GM21786 (cell line): ENCODE results near the gene TAAR8.
A peak's percentile ranks its signal among the peaks of the same experiment; 100 is the strongest.
"Not testable (repeated sequence)": the region's sequence is repeated elsewhere in the genome, so short reads cannot be mapped to it uniquely, and the experiment has no call there.

Source experiments
- ATAC-seq: cut with Tn5 transposase; IDR thresholded peaks from one replicate; pipeline ENCODE4 v1.9.1; 2021; ENCODE audit not compliant: unreplicated experiment

The TAAR8 gene, protein sequence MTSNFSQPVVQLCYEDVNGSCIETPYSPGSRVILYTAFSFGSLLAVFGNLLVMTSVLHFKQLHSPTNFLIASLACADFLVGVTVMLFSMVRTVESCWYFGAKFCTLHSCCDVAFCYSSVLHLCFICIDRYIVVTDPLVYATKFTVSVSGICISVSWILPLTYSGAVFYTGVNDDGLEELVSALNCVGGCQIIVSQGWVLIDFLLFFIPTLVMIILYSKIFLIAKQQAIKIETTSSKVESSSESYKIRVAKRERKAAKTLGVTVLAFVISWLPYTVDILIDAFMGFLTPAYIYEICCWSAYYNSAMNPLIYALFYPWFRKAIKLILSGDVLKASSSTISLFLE

DNA sequence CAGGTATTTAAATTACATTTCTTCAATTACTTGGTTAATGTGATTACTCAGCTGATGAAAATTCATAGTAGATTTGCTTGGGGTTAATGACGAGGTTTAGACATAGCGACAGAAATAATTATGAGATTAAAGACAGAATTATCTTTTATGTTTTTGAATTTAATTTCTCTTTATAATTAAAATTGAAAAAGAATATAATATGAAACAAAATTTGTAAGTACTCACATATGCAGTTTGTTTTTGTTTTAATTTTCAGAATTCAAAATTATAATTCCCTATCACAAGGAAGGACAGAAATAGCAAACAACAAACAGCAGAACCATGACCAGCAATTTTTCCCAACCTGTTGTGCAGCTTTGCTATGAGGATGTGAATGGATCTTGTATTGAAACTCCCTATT lies at the start of gene TAAR8:
TSS of gene TAAR8 (plus strand) at position 301 of the 400 bp plus-strand sequence. CDS start at position 322, 21 bp downstream.
- ATAC-seq: no peak

DNA sequence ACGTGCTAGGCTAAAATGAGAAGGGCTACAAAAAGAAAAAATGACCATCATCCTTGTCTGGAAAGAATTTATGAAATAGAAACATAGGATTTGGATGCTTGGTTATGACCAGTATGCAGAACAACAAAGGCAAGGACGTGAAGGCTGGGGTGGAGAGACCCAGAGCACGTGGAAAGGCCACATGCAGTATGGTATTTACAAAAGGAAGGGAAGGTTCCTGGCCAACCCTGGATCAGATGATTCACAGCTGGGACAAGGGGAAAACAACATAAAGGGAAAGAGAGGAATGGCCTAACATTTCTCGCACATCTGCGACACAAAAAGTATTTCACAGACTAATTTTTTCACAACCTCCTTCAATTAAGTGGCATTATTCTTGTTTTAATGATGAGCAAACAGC lies 47.7 kb upstream of the TAAR8 start:
- no peak for ATAC-seq

DNA sequence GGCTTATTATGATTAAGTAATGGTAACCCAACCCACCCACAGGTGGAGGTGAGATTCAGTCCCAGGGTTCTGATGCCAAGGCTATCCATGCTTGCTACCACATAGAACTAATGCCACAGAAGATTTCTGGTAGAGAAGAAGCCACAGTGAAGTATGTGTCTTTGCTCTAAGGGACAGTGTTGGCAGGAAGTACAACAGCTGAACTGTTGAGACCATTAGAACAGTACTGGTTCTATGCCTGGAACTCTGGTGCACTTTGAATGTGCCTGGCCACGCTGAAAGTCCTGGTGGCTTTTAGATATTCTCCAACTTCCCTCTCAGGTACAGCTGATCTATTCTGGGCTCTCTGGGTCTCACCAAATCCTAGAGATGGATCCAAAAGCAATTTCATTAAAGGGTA lies 47.3 kb upstream of the TAAR8 start:
- no peak for ATAC-seq

DNA sequence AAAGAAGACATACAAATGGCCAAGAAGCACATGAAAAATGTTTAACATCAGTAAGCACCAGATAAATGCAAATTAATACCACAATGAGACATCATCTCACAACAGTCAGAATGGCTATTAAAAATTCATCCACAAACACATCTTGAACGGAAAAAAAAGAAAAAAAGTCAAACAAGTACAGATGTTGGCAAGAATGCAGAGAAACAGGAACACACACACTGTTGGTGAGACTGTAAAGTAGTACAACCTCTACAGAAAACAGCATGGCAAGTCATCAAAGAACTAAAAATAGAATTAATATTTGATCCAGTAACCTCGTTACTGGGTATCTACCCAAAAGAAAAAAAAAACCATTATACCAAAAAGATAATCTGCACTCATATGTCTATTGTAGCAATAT lies 46.0 kb upstream of the TAAR8 start:
- no peak for ATAC-seq

DNA sequence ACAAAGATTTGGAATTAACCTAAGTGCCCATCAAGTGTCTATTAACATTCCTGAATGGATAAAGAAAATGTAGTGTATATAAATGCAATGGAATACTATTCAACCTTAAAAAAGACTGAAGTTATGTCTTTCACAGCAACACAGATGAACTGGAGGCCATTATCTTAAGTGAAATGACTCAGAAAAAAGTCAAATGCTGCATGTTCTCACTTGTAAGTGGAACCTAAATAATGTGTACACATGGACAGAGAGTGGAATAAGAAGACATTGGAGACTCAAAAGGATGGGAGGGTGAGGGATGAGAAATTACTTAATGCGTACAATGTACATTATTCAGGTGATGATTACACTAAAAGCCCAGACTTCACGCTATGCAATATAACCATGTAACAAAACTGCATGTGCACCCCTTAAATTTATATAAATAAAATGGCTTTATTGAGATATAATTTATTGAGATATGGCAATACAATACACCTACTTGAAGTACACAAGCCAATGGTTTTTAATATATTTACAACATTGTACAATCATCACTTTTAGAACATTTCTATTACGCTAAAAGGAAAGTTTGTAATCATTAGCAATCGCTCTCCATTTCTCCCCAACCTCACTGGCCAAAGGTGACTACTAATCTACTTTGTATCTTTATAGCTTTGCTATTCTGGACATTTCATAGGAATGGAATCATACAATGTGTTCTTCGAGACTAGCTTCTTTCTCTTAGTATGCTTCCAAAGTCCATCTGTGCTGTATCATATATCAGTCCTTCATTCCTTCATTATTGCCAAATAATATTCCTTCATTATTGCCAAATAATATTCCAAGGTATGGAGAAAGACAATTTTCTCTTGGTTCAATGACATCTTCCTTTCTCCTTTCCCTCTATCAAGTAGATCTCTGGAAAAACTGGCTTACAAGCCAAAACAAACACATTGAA lies 45.3 kb upstream of the TAAR8 start:
- ATAC-seq: no peak

DNA sequence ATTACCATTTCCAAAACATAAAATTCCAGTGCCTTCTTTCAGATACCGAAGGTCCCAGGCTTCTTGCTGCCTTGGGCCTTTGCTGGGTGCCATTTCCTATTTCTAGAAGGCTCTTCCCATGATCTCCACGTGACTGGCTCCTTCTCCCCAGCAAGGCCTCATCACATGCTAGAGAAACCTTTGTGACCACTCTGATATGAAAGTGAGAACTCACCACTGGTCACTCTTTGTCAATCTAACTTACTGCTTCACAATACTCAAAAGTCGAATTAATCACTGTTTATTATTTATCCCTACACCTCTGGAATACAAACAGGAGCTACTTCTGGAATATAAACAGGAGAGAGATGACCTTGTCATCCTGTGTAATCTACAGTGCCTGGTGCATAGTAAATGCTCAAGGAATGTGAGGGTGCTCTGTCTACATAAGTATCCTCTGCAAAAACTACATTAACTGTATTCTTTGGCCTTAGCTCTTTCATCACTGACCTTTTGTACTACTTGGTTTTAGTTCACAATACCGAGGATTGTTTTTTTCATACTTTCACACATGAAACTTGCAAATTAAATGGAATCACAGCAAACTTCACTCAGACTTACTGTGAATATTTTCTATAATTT lies 41.2 kb upstream of the TAAR8 start:
- ATAC-seq: no peak

DNA sequence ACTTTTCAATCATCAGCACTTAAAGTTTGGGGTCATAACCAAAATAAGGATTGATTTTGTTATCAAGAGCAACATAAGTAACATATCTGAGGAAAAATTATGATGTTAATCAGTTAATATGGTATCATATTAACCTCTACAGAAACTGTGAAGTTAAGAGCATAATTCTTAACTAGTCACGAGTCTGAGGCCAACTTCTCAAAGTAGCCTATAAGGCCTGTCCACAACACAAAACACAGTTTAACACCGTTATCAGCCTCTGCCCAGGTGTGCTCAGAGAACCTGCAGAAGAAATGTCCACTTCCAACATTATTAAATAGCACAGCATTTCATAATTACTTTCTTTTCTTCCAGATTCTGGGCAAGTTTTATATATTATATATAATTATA lies 40.6 kb upstream of the TAAR8 start:
- ATAC-seq: peak; percentile 25

DNA sequence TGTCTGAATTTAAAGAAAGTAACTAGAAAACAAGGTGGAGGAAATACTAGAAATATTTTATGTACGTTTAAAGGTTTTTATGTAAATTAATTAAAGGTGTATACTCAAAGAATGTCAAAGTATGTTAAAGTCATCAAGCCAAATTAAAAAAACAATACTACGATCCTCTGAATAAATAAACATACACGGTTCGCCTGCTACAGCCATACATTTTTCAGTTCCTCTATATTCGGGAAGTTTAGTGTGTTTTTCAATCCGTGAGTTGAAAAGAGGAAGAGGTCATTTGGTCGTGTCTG lies 40.2 kb upstream of the TAAR8 start:
- no peak for ATAC-seq

DNA sequence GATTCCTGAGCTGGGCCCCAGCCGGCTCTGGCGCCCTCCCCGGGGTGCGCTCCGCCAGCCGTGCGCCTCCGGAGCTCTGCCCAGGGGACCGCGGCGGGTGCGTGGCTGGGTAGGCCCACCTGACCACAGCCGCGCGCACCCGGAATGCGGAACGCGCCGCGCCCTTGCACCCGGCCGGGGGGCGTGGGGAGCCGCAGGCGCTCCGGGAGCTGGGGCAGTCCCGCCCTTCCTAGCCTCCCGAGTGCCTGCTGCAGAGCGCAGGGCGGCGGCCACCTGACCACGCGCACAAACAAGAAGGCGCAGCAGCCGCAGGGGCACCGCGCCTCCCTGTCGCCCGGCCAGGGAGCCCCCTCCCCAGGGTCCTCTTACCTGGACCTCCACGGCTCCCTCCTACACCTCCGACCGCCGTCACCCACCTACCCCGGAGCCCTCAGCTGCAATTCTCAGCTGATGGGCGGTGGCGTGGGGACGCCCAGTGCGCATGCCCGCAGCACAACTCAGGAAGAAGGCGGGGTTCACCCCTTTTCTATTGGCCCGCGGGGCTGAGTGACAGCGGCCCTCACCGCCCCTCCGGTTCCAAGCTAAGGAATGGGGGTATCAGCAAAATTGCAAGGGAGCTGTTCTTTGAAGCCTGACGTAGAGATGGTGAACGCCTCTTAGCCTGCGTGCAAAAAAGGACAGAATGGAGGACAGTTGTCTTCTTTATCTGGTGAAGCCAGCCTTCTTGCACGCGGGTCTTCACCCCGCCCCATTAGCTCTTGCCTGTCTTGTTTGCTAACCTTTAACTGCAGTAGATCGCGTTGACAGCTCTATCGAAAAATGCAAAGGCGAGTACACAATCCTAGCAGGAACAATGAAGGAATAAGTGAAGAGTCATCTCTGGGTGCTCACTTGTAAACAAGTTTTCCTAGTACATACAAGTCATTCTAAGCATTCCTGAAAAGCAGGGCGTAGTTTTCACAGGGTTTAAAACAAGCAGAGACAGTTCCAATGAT lies 39.5 kb upstream of the TAAR8 start, which contains the start of gene STX7:
TSS of gene STX7 (minus strand) at position 479 of the 995 bp plus-strand sequence. CDS start 9,586 bp downstream, outside the sequence.
- ATAC-seq: peak; percentile 84

DNA sequence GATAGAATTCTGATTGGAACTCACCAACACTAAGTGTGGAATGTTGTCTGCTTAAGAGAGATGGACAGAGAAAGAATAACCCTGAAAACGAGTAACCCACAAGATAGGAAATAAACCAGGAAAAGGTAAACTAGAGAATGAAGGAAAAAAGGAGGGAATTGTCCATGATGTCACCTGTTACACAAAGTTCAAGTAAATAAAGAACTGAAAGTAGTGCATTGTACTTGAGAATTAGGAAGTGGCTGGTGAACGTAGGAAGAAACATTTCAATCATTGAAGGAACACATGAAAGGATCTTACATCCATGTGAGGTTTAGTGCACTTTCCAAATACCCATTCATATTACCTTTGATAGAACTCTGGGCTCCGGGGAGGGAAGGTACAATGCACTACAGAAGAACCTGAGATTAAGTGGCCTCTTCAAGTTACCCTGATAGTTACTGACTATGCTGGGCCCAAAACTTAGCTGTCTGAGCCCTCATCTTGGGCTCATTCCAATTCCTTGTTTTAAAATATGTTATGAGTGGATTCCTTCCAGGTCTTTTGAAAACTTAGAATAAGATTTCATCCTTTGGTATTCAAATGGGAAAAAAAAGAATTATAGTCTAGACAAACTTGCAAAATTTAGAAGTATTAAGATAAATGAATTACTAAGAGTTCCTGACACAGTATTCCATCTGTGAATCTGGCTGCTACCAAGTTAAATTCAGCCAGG lies 38.5 kb upstream of the TAAR8 start:
- ATAC-seq: no peak

DNA sequence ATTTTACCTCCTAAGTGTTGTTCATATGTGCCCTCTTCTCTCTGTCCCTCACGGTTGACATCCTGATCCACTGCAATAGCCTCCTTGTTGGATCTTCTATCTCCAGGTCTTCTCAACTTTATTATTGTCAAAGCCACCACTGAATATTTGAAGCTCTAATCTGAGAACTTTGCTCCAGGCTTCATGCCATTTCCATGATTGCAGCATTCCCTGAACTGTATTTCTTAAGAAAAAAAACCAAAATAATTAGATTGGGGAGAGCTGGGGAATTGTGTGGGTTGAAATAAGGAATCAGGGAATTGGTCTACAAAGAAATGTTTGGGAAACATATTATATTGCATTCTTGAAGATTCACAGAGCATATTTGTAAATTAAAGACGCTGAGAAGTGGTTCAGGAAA lies 37.1 kb upstream of the TAAR8 start:
- ATAC-seq: no peak

DNA sequence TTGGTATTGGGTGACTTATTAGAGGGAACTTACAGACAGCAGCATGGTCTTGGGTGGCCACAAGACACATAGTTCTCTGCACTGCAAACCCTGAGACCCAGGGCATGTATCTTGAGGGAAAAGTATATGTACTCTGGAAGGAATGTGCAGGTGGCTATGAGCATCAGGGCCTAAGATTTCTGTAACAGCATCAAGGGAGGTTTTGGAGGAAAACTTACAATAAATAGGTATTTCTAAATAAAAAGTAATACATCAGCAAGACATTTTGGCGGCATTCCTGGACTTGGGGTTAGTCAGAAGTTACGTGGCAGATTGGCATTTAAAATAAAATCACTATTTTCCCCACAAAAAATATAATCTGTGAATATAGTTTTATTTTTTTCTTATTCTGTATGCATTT lies 31.5 kb upstream of the TAAR8 start:
- no peak for ATAC-seq

DNA sequence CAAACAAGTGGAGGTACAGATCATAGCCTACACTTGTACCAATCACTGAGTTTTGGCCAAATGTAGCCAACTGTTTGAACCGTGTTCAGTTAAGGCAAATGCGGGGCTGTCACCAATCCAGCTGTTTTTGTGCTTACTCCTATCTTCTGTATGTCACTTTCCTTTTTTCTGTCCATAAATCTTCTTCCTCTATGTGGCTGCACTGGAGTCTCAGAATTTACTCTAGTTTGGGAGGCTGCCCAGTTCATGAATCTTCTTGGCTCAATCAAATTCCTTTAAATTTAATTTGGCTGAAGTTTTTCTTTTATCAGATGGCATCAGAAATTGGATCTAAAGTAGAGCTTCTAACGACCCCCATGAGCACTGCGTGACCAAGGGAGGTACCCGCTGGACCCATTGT lies 27.8 kb upstream of the TAAR8 start:
- no peak for ATAC-seq

DNA sequence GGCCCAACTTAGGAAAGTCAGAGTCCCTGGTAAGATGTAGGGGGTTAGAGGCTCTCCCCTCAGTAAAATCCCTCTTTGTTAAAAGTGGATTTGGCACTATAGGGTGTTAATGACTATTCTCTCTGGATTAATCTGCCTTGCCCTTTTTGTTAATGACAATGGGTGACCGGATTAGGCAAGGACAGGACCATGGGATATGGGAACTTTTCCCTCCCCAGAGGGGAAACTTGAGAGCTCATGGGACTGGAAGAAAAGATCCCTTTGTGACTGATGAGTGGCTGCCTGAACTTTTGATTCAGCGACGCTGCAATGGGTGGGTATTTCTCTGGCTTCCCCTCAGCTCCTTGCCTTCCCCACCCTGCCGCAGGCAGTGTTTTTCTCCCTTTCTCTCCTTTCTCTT lies 26.6 kb upstream of the TAAR8 start:
- ATAC-seq: no peak

DNA sequence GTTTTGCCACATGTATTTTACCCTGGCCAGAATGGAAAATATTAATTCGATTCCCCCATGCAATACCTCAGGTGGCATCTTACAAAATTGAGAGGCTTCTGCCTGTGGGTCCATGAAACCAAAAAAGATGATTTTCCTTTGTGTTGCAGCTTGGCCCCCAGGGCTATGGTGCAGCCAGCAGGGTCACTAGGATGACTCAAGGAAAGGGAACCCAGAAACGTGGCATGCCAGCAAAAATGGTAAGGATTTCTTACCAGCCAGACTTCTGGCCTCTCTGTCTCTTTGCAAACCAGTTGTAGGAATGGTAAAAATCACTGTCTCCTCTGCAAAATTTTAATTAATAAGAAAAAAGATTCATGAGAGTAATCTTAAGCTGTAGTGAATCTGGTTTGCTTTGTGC lies 26.0 kb upstream of the TAAR8 start:
- no peak for ATAC-seq

DNA sequence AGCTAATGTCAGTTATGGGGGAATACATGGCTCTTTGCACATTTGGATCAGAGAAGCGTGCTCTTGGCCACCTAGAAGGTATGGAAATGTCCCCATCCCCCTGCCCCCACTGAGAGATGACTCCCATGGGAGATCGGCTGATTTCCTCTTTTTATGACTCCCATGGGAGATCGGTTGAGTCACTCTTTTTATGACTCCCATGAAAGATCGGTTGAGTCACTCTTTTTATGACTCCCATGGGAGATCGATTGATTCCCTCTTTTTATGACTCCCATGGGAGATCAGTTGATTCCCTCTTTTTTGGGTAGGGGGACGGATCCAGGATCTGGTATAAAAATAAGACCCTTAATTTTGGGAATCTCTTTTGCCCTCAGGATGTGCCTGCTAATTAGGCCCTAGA lies 24.7 kb upstream of the TAAR8 start:
- ATAC-seq: no peak

DNA sequence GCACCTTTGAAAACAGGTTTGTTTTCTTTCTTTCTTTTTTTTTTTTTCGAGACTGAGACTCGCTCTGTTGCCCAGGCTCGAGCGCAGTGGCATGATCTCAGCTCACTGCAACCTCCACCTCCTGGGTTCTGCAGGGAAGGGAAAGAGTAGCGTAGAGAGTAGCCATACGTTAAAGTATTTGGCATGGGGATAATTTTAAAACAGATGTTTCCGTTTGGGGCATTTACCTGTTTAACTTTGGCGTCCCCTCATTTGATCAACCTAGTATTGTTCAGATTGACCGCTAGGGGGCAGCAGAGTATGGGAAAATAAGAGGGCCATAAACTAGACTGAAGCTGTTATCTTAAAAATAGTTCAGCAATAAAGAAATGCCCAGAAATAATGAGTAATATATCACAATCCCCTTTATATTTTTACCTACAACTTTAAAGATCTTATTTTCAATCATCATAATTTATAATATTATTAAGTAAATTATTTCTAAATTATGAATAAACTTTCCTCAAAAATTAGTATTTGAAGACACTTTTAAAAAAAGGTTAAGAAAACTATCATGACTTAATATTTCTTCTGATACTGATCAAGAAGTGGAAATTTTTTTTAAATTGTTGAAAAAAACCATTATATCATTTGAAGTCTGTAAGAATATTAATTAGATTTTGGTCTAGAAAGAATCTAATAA lies 22.0 kb upstream of the TAAR8 start:
- ATAC-seq: peak; percentile 95

DNA sequence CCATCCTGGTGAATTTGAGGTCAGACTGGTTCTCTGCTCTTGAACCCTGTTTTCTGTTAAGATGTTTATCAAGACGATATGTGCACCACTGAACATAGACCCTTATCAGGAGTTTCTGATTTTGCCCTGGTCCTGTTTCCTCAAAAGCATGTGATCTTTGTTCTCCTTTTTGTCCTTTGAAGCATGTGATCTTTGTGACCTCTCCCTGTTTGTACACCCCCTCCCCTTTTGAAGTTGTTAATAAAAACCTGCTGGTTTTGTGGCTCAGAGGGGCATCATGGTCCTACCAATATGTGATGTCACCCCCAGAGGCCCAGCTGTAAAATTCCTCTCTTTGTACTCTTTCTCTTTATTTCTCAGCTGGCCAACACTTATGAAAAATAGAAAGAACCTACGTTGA lies 17.9 kb upstream of the TAAR8 start:
- ATAC-seq: not testable (repeated sequence)

DNA sequence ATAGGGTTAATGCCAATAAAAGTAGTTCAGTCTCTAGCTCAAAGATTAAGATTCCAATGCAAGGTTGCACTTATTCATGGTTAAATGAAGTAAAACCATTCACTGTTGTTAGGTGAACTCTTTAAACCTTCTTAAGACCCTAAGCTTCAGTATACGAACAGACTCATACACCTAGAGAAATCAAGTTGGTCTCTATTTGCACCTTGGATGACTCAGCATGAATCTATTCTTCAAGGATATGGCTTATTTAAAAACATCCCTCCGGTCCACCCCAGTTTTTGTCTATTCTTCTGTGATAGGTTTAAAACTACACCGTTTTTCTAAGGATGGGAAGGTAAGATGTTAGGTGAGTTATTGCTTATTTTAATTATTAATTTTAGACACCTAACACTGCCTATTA lies 15.3 kb upstream of the TAAR8 start:
- no peak for ATAC-seq
